SU-DHL-6 (cell line): ENCODE measurements around the gene SLC16A7.

Experiments
- H2AFZ ChIP-seq: fragments of 200-600 bp; sonication (generic); 2 replicates; pipeline ENCODE4 v1.6.1; 2014; ENCODE audit warnings: low read depth, mild to moderate bottlenecking, moderate library complexity, mixed read lengths, antibody characterized with exemption, low read length; ENCODE audit not compliant: severe bottlenecking
- H3F3A ChIP-seq: fragments of 200-600 bp; shearing (Covaris generic); 2 replicates; pipeline ENCODE4 v1.6.0; 2016; ENCODE audit warnings: antibody characterized with exemption, mild to moderate bottlenecking; ENCODE audit not compliant: insufficient read depth
- H3K27ac ChIP-seq: fragments of 200-600 bp; sonication (generic); 2 replicates; pipeline ENCODE4 v1.5.1; 2016; ENCODE audit warnings: low read depth, mild to moderate bottlenecking, low read length, moderate library complexity, mixed read lengths
- H3K27me3 ChIP-seq: fragments of 200-600 bp; sonication (generic), shearing (Covaris generic); 2 replicates; pipeline ENCODE4 v1.6.0; 2014; ENCODE audit warnings: mild to moderate bottlenecking, low read length
- H3K36me3 ChIP-seq: fragments of 200-600 bp; sonication (generic); 2 replicates; pipeline ENCODE4 v1.6.1; 2014; ENCODE audit warnings: mild to moderate bottlenecking, low read length, mixed read lengths
- H3K4me2 ChIP-seq: fragments of 300-600, 200-600 bp; shearing (Covaris generic), sonication (generic); 2 replicates; pipeline ENCODE4 v1.6.0; 2014; ENCODE audit warnings: low read length, low read depth, mild to moderate bottlenecking; ENCODE audit not compliant: poor library complexity, severe bottlenecking
- H3K4me3 ChIP-seq: fragments of 200-600 bp; sonication (generic); 2 replicates; pipeline ENCODE4 v1.5.1; 2014; ENCODE audit warnings: antibody characterized with exemption, low read length, mild to moderate bottlenecking, mixed read lengths; ENCODE audit not compliant: insufficient read depth, poor library complexity, severe bottlenecking
- H3K79me2 ChIP-seq: fragments of 200-600 bp; sonication (generic); 2 replicates; pipeline ENCODE4 v1.6.1; 2014; ENCODE audit warnings: mild to moderate bottlenecking, low read length, moderate library complexity; ENCODE audit not compliant: insufficient read depth
- H3K9ac ChIP-seq: fragments of 200-600 bp; sonication (generic); 2 replicates; pipeline ENCODE4 v1.7.0; 2014; ENCODE audit warnings: mild to moderate bottlenecking, low read length
- H3K9me2 ChIP-seq: fragments of 200-600 bp; sonication (generic); replicated peaks from 2 replicates; pipeline ENCODE4 v1.6.1; 2014; ENCODE audit warnings: low read length; ENCODE audit not compliant: insufficient read depth
- H3K9me3 ChIP-seq: fragments of 200-600 bp; sonication (generic); 2 replicates; pipeline ENCODE4 v1.6.1; 2014; ENCODE audit warnings: low read length, mixed read lengths; ENCODE audit not compliant: insufficient read depth
- H4K20me1 ChIP-seq: fragments of 200-600 bp; sonication (generic); 2 replicates; pipeline ENCODE4 v1.6.1; 2014; ENCODE audit warnings: low read depth, mild to moderate bottlenecking, antibody characterized with exemption, low read length, moderate library complexity, mixed read lengths
- EZH2phosphoT487 ChIP-seq: fragments of 200-600 bp; sonication (generic), shearing (Covaris generic); conservative IDR thresholded peaks from 2 replicates; pipeline ENCODE4 v1.6.1; 2018; ENCODE audit warnings: mild to moderate bottlenecking, antibody characterized with exemption, low read length, moderate library complexity, mixed read lengths
- TF ChIP-seq, protein P1 (sequence below): fragments of 200-600 bp; sonication (generic); IDR thresholded peaks from one replicate; pipeline ENCODE4 v1.5.1; 2017; ENCODE audit warnings: antibody characterized with exemption, mild to moderate bottlenecking, low read length, moderate library complexity; ENCODE audit not compliant: insufficient read depth, poor library complexity, severe bottlenecking

Gene SLC16A7

DNA sequence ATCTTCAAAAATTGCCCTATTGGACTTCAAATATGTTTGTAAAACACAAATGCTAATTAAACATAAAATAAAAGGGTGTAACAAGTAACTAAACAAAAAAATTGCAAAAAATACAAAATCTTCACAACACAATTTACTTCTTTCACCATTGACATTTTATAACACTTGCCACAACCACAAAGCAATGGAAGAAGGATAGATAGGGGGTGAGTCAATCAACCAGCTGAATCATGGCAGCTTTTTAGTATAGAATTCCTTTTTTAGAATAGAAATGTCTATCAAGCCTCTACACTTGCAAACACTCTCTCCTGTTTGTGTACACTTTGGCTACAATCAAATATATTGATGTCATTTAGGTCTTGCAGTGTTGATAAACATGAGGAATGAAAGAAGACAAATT, 232.7 kb downstream of the SLC16A7 start:
- Histone ChIP-seq H3K9me2 (no peaks in the 10 kb centered on the region), H4K20me1 (no peaks in the 10 kb centered on the region)
- TF ChIP-seq EZH2phosphoT487: no peak
- TF ChIP-seq, protein P1, sequence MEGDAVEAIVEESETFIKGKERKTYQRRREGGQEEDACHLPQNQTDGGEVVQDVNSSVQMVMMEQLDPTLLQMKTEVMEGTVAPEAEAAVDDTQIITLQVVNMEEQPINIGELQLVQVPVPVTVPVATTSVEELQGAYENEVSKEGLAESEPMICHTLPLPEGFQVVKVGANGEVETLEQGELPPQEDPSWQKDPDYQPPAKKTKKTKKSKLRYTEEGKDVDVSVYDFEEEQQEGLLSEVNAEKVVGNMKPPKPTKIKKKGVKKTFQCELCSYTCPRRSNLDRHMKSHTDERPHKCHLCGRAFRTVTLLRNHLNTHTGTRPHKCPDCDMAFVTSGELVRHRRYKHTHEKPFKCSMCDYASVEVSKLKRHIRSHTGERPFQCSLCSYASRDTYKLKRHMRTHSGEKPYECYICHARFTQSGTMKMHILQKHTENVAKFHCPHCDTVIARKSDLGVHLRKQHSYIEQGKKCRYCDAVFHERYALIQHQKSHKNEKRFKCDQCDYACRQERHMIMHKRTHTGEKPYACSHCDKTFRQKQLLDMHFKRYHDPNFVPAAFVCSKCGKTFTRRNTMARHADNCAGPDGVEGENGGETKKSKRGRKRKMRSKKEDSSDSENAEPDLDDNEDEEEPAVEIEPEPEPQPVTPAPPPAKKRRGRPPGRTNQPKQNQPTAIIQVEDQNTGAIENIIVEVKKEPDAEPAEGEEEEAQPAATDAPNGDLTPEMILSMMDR: no peak

DNA sequence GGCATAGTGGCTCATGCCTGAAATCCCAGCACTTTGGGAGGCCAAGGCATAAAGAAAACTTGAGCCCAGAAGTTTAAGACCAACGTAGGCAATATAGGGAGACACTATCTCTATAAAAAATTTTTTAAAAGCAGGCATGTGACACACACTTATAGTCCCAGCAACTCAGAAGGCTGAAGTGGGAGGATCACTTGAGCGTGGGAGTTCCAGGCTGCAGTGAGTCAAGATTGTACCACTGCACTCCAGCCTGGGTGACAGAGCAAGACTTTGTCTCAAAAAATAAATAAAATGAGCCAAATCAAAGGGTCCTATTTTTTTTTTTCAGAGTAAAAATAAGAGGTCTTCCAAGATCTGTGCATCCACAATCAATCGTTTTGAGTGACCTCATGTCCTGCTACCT, 237.6 kb downstream of the SLC16A7 start:
- Histone ChIP-seq H3K9me2 (no peaks in the 10 kb centered on the region), H3K27me3 (no peaks in the 10 kb centered on the region), H3K79me2 (no peaks in the 10 kb centered on the region), H2AFZ (no peak overlapping the region), H3K9me3 (no peaks in the 10 kb centered on the region), H4K20me1 (no peaks in the 10 kb centered on the region), H3K4me2 (no peak overlapping the region), H3K4me3 (no peak overlapping the region), H3K27ac (no peak overlapping the region), H3K9ac (no peak overlapping the region), H3K36me3 (no peaks in the 10 kb centered on the region), H3F3A (no peaks in the 10 kb centered on the region)
- TF ChIP-seq EZH2phosphoT487: no peak
- TF ChIP-seq, protein P1: no peak

More for the DNA sequence above, 232.7 kb downstream of the SLC16A7 start:
- H3K36me3 ChIP-seq: no peaks in the 10 kb centered on the region
- H3K79me2 ChIP-seq: no peaks in the 10 kb centered on the region
- no peak overlapping the region for H3K4me3 ChIP-seq
- H3K4me2 ChIP-seq: no peak overlapping the region
- no peak overlapping the region for H3K27ac ChIP-seq
- no peaks in the 10 kb centered on the region for H3F3A ChIP-seq
- no peak overlapping the region for H3K9ac ChIP-seq
- no peaks in the 10 kb centered on the region for H3K9me3 ChIP-seq
- H3K27me3 ChIP-seq: no peaks in the 10 kb centered on the region
- no peak overlapping the region for H2AFZ ChIP-seq

DNA sequence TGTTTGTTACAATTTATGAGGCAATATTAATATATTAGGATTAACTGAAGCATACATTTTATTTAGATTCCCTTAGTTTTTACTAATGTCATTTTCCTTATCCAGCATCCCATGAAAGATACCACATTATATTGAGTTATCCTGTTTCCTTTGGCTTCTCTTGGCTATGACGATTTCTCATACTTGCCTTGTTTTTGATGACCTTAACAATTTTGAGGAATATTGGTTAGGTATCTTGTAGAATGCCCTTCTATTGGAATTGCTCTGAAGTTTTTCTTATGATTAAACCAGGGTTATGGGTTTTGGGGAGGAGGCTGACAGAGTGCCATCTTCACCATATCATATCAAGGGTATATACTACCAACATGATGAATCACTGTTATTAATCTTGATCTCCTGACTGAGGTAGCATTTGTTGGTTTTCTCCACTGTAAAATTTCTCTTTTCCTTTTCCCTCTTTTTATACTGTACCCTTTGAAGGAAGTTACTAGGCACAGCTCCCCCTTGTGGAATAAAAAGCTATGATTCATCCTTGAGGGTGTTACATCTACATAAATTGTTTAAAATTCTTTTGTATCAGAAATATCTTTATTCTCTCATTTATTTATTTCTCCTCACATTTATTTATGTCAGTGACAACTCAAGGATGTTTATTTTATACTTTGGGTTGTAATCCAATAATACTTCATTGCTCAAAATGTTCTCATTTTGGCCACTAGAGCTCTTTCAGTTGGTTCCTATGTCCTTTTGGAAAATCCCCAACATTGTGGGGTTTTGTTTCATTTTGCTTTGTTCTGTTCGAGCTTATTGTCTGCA, 239.0 kb downstream of the SLC16A7 start:
- Histone ChIP-seq H3K9me3 (no peaks in the 10 kb centered on the region), H3K36me3 (no peaks in the 10 kb centered on the region), H3K9ac (no peak overlapping the region), H3K79me2 (no peaks in the 10 kb centered on the region), H2AFZ (no peak overlapping the region), H3K4me3 (no peak overlapping the region), H4K20me1 (no peaks in the 10 kb centered on the region), H3K9me2 (no peaks in the 10 kb centered on the region), H3K27ac (no peak overlapping the region), H3K4me2 (no peak overlapping the region), H3K27me3 (no peaks in the 10 kb centered on the region), H3F3A (no peaks in the 10 kb centered on the region)
- no peak for TF ChIP-seq EZH2phosphoT487
- TF ChIP-seq, protein P1: peak; percentile 71
